ENCODE results near the gene IQCH. TPM values are rescaled to one million over a fixed set of nuclear protein-coding genes. Genes with fewer than 3 reads are reported as not detected.

IQCH gene
- total and polyA plus RNA-seq, 4 experiments from 2014 or later, result 0.99 to 2.1 (median 1.5) TPM

DNA sequence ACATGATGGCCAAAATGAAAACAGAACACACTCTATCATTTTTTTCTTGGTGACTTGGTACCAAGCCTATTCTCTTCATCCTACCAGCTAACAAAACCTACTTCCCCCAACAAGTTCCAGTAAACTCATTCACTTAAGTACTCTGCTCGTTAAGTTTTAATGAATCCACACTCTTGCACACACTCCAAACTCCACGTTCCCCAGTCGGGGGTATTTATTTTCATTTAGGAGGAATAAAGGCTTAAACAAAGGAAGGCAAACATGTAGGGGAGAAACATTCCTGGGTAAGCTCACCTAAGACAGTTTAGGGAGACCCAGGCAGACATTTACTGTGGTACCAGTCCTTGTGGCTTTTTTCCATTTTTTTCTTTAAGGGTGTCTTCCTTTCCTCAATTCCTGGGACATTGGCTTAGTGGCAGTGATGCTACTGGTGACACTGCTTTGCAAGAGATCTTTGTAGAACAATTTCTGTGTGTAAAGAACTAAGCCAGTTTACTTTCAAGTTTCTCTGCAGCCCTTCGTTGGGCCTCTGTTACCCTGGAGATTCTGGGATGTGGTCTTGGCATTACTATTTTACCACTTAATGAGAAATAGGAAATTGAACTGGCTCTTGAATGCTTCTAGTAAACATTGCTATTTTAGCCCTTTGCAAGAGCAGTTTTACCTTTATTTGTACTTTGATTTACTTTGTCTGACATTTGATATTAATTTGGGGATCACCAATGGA lies 149.0 kb downstream of the IQCH start:
- Histone ChIP-seq H3K27me3 (ENCODE audit: insufficient read depth, low read length) (no peaks in the 10 kb centered on the region), H3K4me1 (ENCODE audit: insufficient read depth, low read length) (no peaks in the 10 kb centered on the region), H3K4me3 (ENCODE audit: low read length in 2 of 2) (no peak overlapping the region), H3K36me3 (ENCODE audit: insufficient read depth, low read length) (no peaks in the 10 kb centered on the region), H3K27ac (ENCODE audit: low read depth, low read length) (no peak overlapping the region), H3K9me3 (ENCODE audit: control insufficient read depth in 1 of 2, low read length in 2 of 2) (no peaks in the 10 kb centered on the region)
- no peak overlapping the region for H3K27ac Mint-ChIP-seq
- no peaks in the 10 kb centered on the region for H3K9me3 Mint-ChIP-seq
- no peak for DNase-seq
- CTCF ChIA-PET (ENCODE audit: partially characterized antibody), result no interaction called here
- H3K27me3 Mint-ChIP-seq, result peaks cover 0 to 1% of the 10 kb centered on the region in 2 donors
- POLR2A ChIA-PET (ENCODE audit: partially characterized antibody), result no interaction called here
- H3K36me3 Mint-ChIP-seq, result peaks cover 0 to 6% of the 10 kb centered on the region in 2 donors
- intact Hi-C loops (cut with micrococcal nuclease), result no loop called here
- no peaks in the 10 kb centered on the region for H3K4me1 Mint-ChIP-seq
- no peak overlapping the region for H3K4me3 Mint-ChIP-seq

GRCh38 chr15:67405208-67406191 lies 150.9 kb downstream of the IQCH start:
- Mint-ChIP-seq H3K4me1 (no peaks in the 10 kb centered on the region), H3K9me3 (no peaks in the 10 kb centered on the region), H3K36me3 (peaks cover 0 to 7% of the 10 kb centered on the region in 2 donors), H3K27ac (no peak overlapping the region), H3K4me3 (no peak overlapping the region), H3K27me3 (peaks cover 0 to 1% of the 10 kb centered on the region in 2 donors)
- intact Hi-C loops (cut with micrococcal nuclease), result no loop called here
- DNase-seq, result no peak
- H3K27me3 ChIP-seq (ENCODE audit: insufficient read depth, low read length), result no peaks in the 10 kb centered on the region
- no peak overlapping the region for H3K4me3 ChIP-seq (ENCODE audit: low read length in 2 of 2)
- H3K27ac ChIP-seq (ENCODE audit: low read depth, low read length), result no peak overlapping the region
- no peaks in the 10 kb centered on the region for H3K4me1 ChIP-seq (ENCODE audit: insufficient read depth, low read length)
- ChIA-PET POLR2A (ENCODE audit: partially characterized antibody) (no interaction called here), CTCF (ENCODE audit: partially characterized antibody) (no interaction called here)
- H3K9me3 ChIP-seq (ENCODE audit: control insufficient read depth in 1 of 2, low read length in 2 of 2), result no peaks in the 10 kb centered on the region
- no peaks in the 10 kb centered on the region for H3K36me3 ChIP-seq (ENCODE audit: insufficient read depth, low read length)

- no peak for DNase-seq
- Histone ChIP-seq H3K4me3 (ENCODE audit: low read length in 2 of 2) (no peak overlapping the region), H3K27me3 (ENCODE audit: insufficient read depth, low read length) (no peaks in the 10 kb centered on the region), H3K4me1 (ENCODE audit: insufficient read depth, low read length) (no peaks in the 10 kb centered on the region), H3K36me3 (ENCODE audit: insufficient read depth, low read length) (no peaks in the 10 kb centered on the region), H3K27ac (ENCODE audit: low read depth, low read length) (no peak overlapping the region), H3K9me3 (ENCODE audit: control insufficient read depth in 1 of 2, low read length in 2 of 2) (no peaks in the 10 kb centered on the region)
- POLR2A ChIA-PET (ENCODE audit: partially characterized antibody), result no interaction called here
- peaks cover 0 to 1% of the 10 kb centered on the region in 2 donors for H3K27me3 Mint-ChIP-seq
- H3K4me1 Mint-ChIP-seq, result no peaks in the 10 kb centered on the region
- intact Hi-C loops (cut with micrococcal nuclease), result no loop called here
- CTCF ChIA-PET (ENCODE audit: partially characterized antibody), result no interaction called here
- no peaks in the 10 kb centered on the region for H3K9me3 Mint-ChIP-seq
- H3K27ac Mint-ChIP-seq, result no peak overlapping the region
- H3K4me3 Mint-ChIP-seq, result no peak overlapping the region
- peaks cover 1 to 11% of the 10 kb centered on the region in 2 donors for H3K36me3 Mint-ChIP-seq
Observed at GRCh38 chr15:67406257-67406861, 151.8 kb downstream of the IQCH start.

DNA sequence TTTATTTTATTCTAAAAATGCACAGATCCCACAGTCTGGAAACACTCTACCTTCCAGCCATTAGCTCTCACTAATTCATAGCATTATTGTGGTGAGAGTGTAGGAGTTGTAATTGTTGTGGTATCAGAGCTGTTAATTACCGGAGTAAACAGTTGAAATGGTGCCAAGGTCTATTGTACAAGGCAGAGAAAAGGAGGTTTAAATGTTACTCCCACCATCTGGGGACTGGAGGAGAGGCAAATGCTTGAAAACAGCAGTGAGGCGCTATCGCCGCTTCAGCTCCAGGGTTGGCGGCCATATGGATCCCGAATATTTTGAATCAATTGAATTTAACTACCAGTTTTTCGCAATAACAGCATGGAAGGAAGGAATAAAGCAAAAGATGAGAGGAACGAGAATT lies 153.2 kb downstream of the IQCH start:
- POLR2A ChIA-PET (ENCODE audit: partially characterized antibody), result no interaction called here
- H3K4me1 ChIP-seq (ENCODE audit: insufficient read depth, low read length), result no peaks in the 10 kb centered on the region
- no peaks in the 10 kb centered on the region for H3K4me1 Mint-ChIP-seq
- peaks cover 3 to 13% of the 10 kb centered on the region in 2 donors for H3K36me3 Mint-ChIP-seq
- no peaks in the 10 kb centered on the region for H3K27me3 ChIP-seq (ENCODE audit: insufficient read depth, low read length)
- no peaks in the 10 kb centered on the region for H3K27me3 Mint-ChIP-seq
- no peak overlapping the region for H3K27ac Mint-ChIP-seq
- no peak overlapping the region for H3K4me3 ChIP-seq (ENCODE audit: low read length in 2 of 2)
- DNase-seq, result no peak
- H3K9me3 Mint-ChIP-seq, result no peaks in the 10 kb centered on the region
- intact Hi-C loops (cut with micrococcal nuclease), result no loop called here
- no peak overlapping the region for H3K4me3 Mint-ChIP-seq
- CTCF ChIA-PET (ENCODE audit: partially characterized antibody), result no interaction called here
- no peak overlapping the region for H3K27ac ChIP-seq (ENCODE audit: low read depth, low read length)
- H3K9me3 ChIP-seq (ENCODE audit: control insufficient read depth in 1 of 2, low read length in 2 of 2), result no peaks in the 10 kb centered on the region
- no peaks in the 10 kb centered on the region for H3K36me3 ChIP-seq (ENCODE audit: insufficient read depth, low read length)

GRCh38 chr15:67409175-67409574 lies 154.6 kb downstream of the IQCH start:
- H3K4me3 Mint-ChIP-seq, result no peak overlapping the region
- intact Hi-C loops (cut with micrococcal nuclease), result no loop called here
- ChIA-PET POLR2A (ENCODE audit: partially characterized antibody) (no interaction called here), CTCF (ENCODE audit: partially characterized antibody) (no interaction called here)
- no peak for DNase-seq
- Histone ChIP-seq H3K4me3 (ENCODE audit: low read length in 2 of 2) (no peak overlapping the region), H3K27ac (ENCODE audit: low read depth, low read length) (no peak overlapping the region), H3K9me3 (ENCODE audit: control insufficient read depth in 1 of 2, low read length in 2 of 2) (no peaks in the 10 kb centered on the region), H3K4me1 (ENCODE audit: insufficient read depth, low read length) (no peaks in the 10 kb centered on the region), H3K27me3 (ENCODE audit: insufficient read depth, low read length) (no peaks in the 10 kb centered on the region), H3K36me3 (ENCODE audit: insufficient read depth, low read length) (no peaks in the 10 kb centered on the region)
- no peaks in the 10 kb centered on the region for H3K27me3 Mint-ChIP-seq
- no peak overlapping the region for H3K27ac Mint-ChIP-seq
- no peaks in the 10 kb centered on the region for H3K9me3 Mint-ChIP-seq
- no peaks in the 10 kb centered on the region for H3K4me1 Mint-ChIP-seq
- peaks cover 5 to 13% of the 10 kb centered on the region in 2 donors for H3K36me3 Mint-ChIP-seq

DNA sequence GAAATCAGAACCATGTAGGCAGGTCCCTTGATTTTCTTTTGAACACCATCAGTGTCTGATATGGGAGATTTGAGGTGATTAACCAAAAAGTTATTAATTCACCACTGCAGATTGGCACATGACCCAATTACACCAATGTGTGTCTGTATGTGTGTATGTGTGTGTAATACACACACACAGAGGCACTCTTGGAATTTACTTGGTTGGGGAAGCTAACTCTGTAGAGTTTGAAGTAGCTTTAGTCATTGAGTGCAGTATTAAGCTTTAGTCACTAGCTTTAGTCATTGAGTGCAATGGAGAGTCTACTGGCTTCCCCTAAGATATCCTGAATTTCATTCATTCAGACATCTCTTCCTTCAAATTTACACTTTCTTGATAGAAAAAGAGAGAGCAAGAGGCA lies 156.9 kb downstream of the IQCH start:
- Mint-ChIP-seq H3K27ac (no peak overlapping the region), H3K4me3 (no peak overlapping the region), H3K9me3 (no peaks in the 10 kb centered on the region), H3K36me3 (peaks cover 5 to 17% of the 10 kb centered on the region in 2 donors), H3K4me1 (no peaks in the 10 kb centered on the region), H3K27me3 (no peaks in the 10 kb centered on the region)
- DNase-seq, result no peak
- Histone ChIP-seq H3K4me1 (ENCODE audit: insufficient read depth, low read length) (no peaks in the 10 kb centered on the region), H3K27me3 (ENCODE audit: insufficient read depth, low read length) (no peaks in the 10 kb centered on the region), H3K9me3 (ENCODE audit: control insufficient read depth in 1 of 2, low read length in 2 of 2) (no peaks in the 10 kb centered on the region), H3K4me3 (ENCODE audit: low read length in 2 of 2) (no peak overlapping the region), H3K36me3 (ENCODE audit: insufficient read depth, low read length) (no peaks in the 10 kb centered on the region), H3K27ac (ENCODE audit: low read depth, low read length) (no peak overlapping the region)
- intact Hi-C loops (cut with micrococcal nuclease), result no loop called here
- ChIA-PET POLR2A (ENCODE audit: partially characterized antibody) (no interaction called here), CTCF (ENCODE audit: partially characterized antibody) (no interaction called here)

DNA sequence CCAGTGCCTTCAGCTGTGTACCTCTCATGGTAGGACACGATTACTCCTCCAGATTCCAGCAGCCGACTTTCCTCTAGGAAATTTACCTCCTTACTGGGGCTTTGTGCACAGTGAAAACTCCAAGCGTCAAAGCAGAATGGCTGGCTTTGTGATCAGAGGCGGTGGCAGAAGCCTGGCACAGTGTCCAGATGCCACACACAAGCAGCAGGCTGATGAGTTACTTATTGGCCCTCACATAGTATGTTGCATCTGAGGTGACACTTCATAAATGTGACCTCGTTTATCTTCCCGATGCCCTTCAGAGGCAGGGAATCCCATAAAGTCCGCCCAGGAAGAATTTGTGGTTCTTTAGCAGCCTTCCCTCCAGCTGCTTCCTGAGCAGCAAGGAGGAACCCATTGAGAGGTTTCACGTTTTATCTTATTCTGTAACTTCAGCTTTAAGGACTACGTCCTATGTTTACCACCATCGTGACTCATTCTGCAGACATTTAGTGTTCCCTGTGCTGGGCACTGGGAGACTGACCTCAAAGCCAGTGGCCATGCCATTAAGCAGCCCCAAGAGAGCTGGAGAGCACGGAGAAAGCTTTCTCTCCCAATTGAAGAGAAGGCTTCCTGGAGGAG lies 159.3 kb downstream of the IQCH start:
- H3K36me3 ChIP-seq (ENCODE audit: insufficient read depth, low read length), result no peaks in the 10 kb centered on the region
- no peak overlapping the region for H3K4me3 ChIP-seq (ENCODE audit: low read length in 2 of 2)
- no peak overlapping the region for H3K27ac ChIP-seq (ENCODE audit: low read depth, low read length)
- CTCF ChIA-PET (ENCODE audit: partially characterized antibody), result no interaction called here
- H3K9me3 Mint-ChIP-seq, result no peaks in the 10 kb centered on the region
- DNase-seq, result no peak
- no peaks in the 10 kb centered on the region for H3K27me3 ChIP-seq (ENCODE audit: insufficient read depth, low read length)
- no peaks in the 10 kb centered on the region for H3K9me3 ChIP-seq (ENCODE audit: control insufficient read depth in 1 of 2, low read length in 2 of 2)
- H3K4me1 Mint-ChIP-seq, result no peaks in the 10 kb centered on the region
- no peaks in the 10 kb centered on the region for H3K27me3 Mint-ChIP-seq
- POLR2A ChIA-PET (ENCODE audit: partially characterized antibody), result no interaction called here
- no peaks in the 10 kb centered on the region for H3K4me1 ChIP-seq (ENCODE audit: insufficient read depth, low read length)
- H3K36me3 Mint-ChIP-seq, result peaks cover 5 to 10% of the 10 kb centered on the region in 2 donors
- intact Hi-C loops (cut with micrococcal nuclease), result no loop called here
- no peak overlapping the region for H3K4me3 Mint-ChIP-seq
- H3K27ac Mint-ChIP-seq, result no peak overlapping the region
